A673 (cell line): ENCODE data around the gene SLC9A8. TPM values are rescaled to one million over a fixed set of nuclear protein-coding genes. Genes with fewer than 3 reads are reported as not detected.

Experiments
- BruUV-seq: library from RNA; stranded (reverse); fragments of 400-500 nt; replicated peaks from 2 replicates; lab custom pipeline; 2021; lab: Mats Ljungman, UMichigan
- CTCF ChIA-PET: fragments of 300-600 bp; sonication (Branson Sonifier 250); formaldehyde crosslinking; loops from one replicate; lab custom pipeline; 2022; ENCODE audit warnings: antibody characterized with exemption; lab: Charles Lee
- POLR2A ChIA-PET: fragments of 300-600 bp; sonication (Branson Sonifier 250); formaldehyde crosslinking; loops from one replicate; lab custom pipeline; 2022; ENCODE audit warnings: antibody characterized with exemption; ENCODE audit not compliant: low non-redundant PET; lab: Charles Lee
- DNase-seq: peaks from one replicate; pipeline ENCODE4 v3.0.0-alpha.2; 2015; ENCODE audit warnings: low spot score
- H3K27ac ChIP-seq: fragments of 200-600 bp; sonication (generic); 2 replicates; pipeline ENCODE4 v1.5.1; 2016; ENCODE audit warnings: mixed run types, low read depth, mild to moderate bottlenecking, mixed read lengths, antibody characterized with exemption, low read length; ENCODE audit not compliant: poor library complexity, severe bottlenecking
- H3K27me3 ChIP-seq: fragments of 200-600 bp; sonication (generic); replicated peaks from 2 replicates; pipeline ENCODE4 v1.6.1; 2017; ENCODE audit warnings: mixed run types, low read depth, mild to moderate bottlenecking, mixed read lengths, antibody characterized with exemption, low read length; ENCODE audit not compliant: insufficient read depth, poor library complexity
- H3K36me3 ChIP-seq: fragments of 200-600 bp; sonication (generic); 2 replicates; pipeline ENCODE4 v1.6.1; 2016; ENCODE audit warnings: mixed run types, mild to moderate bottlenecking, mixed read lengths, antibody characterized with exemption, low read length; ENCODE audit not compliant: insufficient read depth, poor library complexity, severe bottlenecking
- H3K4me1 ChIP-seq: fragments of 200-600 bp; sonication (generic); 2 replicates; pipeline ENCODE4 v1.6.1; 2017; ENCODE audit warnings: mixed run types, mild to moderate bottlenecking, mixed read lengths, antibody characterized with exemption, low read length; ENCODE audit not compliant: insufficient read depth, poor library complexity, severe bottlenecking
- H3K4me3 ChIP-seq: fragments of 200-600 bp; sonication (generic); 2 replicates; pipeline ENCODE4 v1.5.1; 2016; ENCODE audit warnings: low read depth, mixed run types, mild to moderate bottlenecking, mixed read lengths, low read length; ENCODE audit not compliant: poor library complexity, severe bottlenecking
- H3K9me3 ChIP-seq: fragments of 200-600 bp; sonication (generic); 2 replicates; pipeline ENCODE4 v1.6.1; 2016; ENCODE audit warnings: mixed run types, low read depth, mild to moderate bottlenecking, mixed read lengths, antibody characterized with exemption, low read length; ENCODE audit not compliant: poor library complexity, severe bottlenecking
- CTCF ChIP-seq: fragments of 300-800, 200-600 bp; sonication (generic); conservative IDR thresholded peaks from 2 replicates; pipeline ENCODE4 v1.5.1; 2017; ENCODE audit warnings: low read depth, mild to moderate bottlenecking, antibody characterized with exemption, low read length, moderate library complexity, mixed read lengths
- EZH2 ChIP-seq: fragments of 200-600 bp; sonication (generic); IDR thresholded peaks from 2 replicates; pipeline ENCODE4 v1.6.1; 2017; ENCODE audit warnings: borderline replicate concordance, low read depth, mild to moderate bottlenecking, mixed read lengths, antibody characterized with exemption, low read length; ENCODE audit not compliant: poor library complexity, severe bottlenecking
- intact Hi-C: fragments of 100-400 bp; cut with micrococcal nuclease; formaldehyde crosslinking; loops from one replicate; pipeline ENCODE4 v1.10.0; 2022; ENCODE audit not compliant: unreplicated experiment
- total RNA-seq: library from RNA; stranded (reverse); gene quantifications from 2 replicates; pipeline ENCODE4 v1.2.3, GENCODE V29; 2021

SLC9A8 gene
- total RNA-seq, 1 experiment from 2014 or later: 9.8 TPM

GRCh38 chr20:49790077-49790798 is 22.4 kb upstream of the SLC9A8 start:
- H3K36me3 ChIP-seq: no peaks in the 10 kb centered on the region
- no peak overlapping the region for H3K27ac ChIP-seq
- H3K9me3 ChIP-seq: no peaks in the 10 kb centered on the region
- intact Hi-C loops: no loop called here
- ChIA-PET CTCF (no interaction called here), POLR2A (no interaction called here)
- no TSS peak for BruUV-seq
- DNase-seq: no peak
- H3K27me3 ChIP-seq: no peaks in the 10 kb centered on the region
- no peak overlapping the region for H3K4me3 ChIP-seq
- TF ChIP-seq EZH2 (no peak), CTCF (no peak)
- no peaks in the 10 kb centered on the region for H3K4me1 ChIP-seq

GRCh38 chr20:49791165-49791564 is 21.5 kb upstream of the SLC9A8 start:
- no peak overlapping the region for H3K4me3 ChIP-seq
- TF ChIP-seq CTCF: no peak
- DNase-seq: no peak
- no peaks in the 10 kb centered on the region for H3K4me1 ChIP-seq
- CTCF ChIA-PET: no interaction called here
- POLR2A ChIA-PET: no interaction called here
- BruUV-seq: no TSS peak
- H3K36me3 ChIP-seq: no peaks in the 10 kb centered on the region
- intact Hi-C loops: no loop called here
- no peak overlapping the region for H3K27ac ChIP-seq
- H3K9me3 ChIP-seq: no peaks in the 10 kb centered on the region
- H3K27me3 ChIP-seq: no peaks in the 10 kb centered on the region

GRCh38 chr20:49792006-49792405 is 20.6 kb upstream of the SLC9A8 start:
- intact Hi-C loops: no loop called here
- ChIA-PET CTCF (interaction anchor here (0.6 kb wide), 1 partner anchor 94 kb away, joined by 3 read pairs; no protein-coding TSS in a partner anchor), POLR2A (no interaction called here)

More at GRCh38 chr20:49792006-49792405, 20.6 kb upstream of the SLC9A8 start:
- Histone ChIP-seq H3K27ac (no peak overlapping the region), H3K4me3 (no peak overlapping the region), H3K4me1 (no peaks in the 10 kb centered on the region), H3K36me3 (no peaks in the 10 kb centered on the region), H3K9me3 (no peaks in the 10 kb centered on the region), H3K27me3 (no peaks in the 10 kb centered on the region)
- no peak for DNase-seq
- TF ChIP-seq CTCF (no peak), EZH2 (no peak)
- BruUV-seq: no TSS peak
